ENCODE results near the gene CCDC149. TPM values are rescaled to one million over a fixed set of nuclear protein-coding genes. Genes with fewer than 3 reads are reported as not detected.

The CCDC149 gene
- total RNA-seq, 8 experiments from 2014 or later: 0.81 to 15.5 (median 7.3) TPM

GRCh38 chr4:24865401-24865800 is 47.4 kb downstream of the CCDC149 start:
- in situ Hi-C loops (cut with MboI; ENCODE audit: low pct_unique_long_range_greater_than_20kb in 2 of 9, low sequenced_read_pairs in 9 of 9, unreplicated experiment in 9 of 9): no loop called here
- H3K27ac ChIP-seq: no peak overlapping the region
- 30 to 100% (median 74%) methylated on average over 1 to 4 of the region's 4 CpGs; no CpG with 5 or more reads in 1 of the 10 experiments for WGBS, 10 experiments
- ATAC-seq (replicated peaks in 6 of 8): peak in 4 of 8 experiments; percentile 46 to 93 (median 74)
- H3K4me3 ChIP-seq: no peak overlapping the region
- peaks cover 0 to 4% of the 10 kb centered on the region in 2 donors for H3K4me1 ChIP-seq (replicated peaks in 1 of 2)

GRCh38 chr4:24863799-24864198 is 49.0 kb downstream of the CCDC149 start:
- Histone ChIP-seq H3K27ac (no peak overlapping the region), H3K4me1 (replicated peaks in 1 of 2) (peaks cover 1 to 6% of the 10 kb centered on the region in 2 donors), H3K4me3 (no peak overlapping the region)
- 94 to 100% (median 97%) methylated on average over 3 to 8 of the region's 8 CpGs for WGBS, 10 experiments
- in situ Hi-C loops (cut with MboI; ENCODE audit: low pct_unique_long_range_greater_than_20kb in 2 of 9, low sequenced_read_pairs in 9 of 9, unreplicated experiment in 9 of 9): no loop called here
- ATAC-seq (replicated peaks in 6 of 8): no peak

DNA sequence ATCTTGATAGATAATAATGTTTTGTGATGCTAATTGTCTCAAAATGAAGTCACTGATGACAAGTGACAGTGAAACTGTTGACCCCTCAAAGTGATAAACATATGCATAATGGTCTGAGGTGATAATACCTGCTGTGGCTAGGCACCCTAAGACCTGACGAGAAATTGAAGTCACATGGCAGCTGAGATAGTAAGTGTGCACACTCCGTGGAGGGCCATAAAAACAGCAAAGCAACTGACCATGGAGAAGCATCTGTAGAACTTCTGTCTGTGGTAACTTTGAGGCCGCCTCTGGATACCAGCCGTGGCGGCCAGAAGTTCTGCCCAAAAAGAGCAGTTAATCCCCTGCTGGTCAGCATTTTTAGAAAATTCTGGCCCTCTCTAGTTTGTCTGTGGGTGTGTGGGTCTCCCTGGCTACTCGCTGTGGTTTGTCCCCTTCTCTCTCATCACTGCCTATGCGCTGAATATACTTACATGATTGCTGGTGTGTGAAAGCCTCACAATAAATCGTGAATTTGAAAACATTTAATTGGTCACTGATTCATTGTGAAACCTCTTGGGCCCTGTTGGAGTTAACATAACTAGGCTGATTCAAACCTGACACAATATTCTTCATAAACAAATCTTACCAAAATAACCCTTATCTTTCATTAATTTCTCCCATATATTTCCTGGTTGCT is 50.6 kb downstream of the CCDC149 start:
- peaks cover 16 to 20% of the 10 kb centered on the region in 2 donors for H3K4me1 ChIP-seq (replicated peaks in 1 of 2)
- ATAC-seq (replicated peaks in 6 of 8): no peak
- in situ Hi-C loops (cut with MboI; ENCODE audit: low pct_unique_long_range_greater_than_20kb in 2 of 9, low sequenced_read_pairs in 9 of 9, unreplicated experiment in 9 of 9): no loop called here
- no peak overlapping the region for H3K27ac ChIP-seq
- 72 to 97% (median 91%) methylated on average over 3 to 6 of the region's 8 CpGs; no CpG with 5 or more reads in 2 of the 10 experiments for WGBS, 10 experiments
- H3K4me3 ChIP-seq: no peak overlapping the region

- WGBS, 10 experiments: 40 to 100% (median 73%) methylated on average over 2 to 4 of the region's 4 CpGs; no CpG with 5 or more reads in 1 of the 10 experiments
- Histone ChIP-seq H3K27ac (no peak overlapping the region), H3K4me3 (no peak overlapping the region), H3K4me1 (replicated peaks in 1 of 2) (peaks cover 18 to 24% of the 10 kb centered on the region in 2 donors)
- ATAC-seq (replicated peaks in 6 of 8): no peak
- in situ Hi-C loops (cut with MboI; ENCODE audit: low pct_unique_long_range_greater_than_20kb in 2 of 9, low sequenced_read_pairs in 9 of 9, unreplicated experiment in 9 of 9): no loop called here
Observed at GRCh38 chr4:24858550-24858949, 54.3 kb downstream of the CCDC149 start.

DNA sequence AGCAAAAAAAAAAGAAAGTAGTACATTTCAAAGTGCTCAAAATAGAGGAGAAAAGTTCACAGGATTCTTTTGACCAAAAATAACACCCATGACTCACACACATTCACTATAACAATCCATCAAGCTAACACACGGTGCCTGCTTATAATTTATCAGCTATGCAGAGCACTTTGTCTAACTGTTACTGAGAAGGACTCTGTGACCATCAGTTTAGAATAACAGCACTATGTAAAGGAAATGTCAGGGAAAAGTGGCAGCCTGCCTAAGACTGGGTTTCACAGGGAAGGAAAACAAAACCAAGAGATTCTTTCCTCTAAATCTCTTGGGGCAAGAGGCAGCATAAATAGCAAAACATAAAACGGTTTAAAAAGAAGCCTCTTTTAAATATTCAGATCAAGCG is 54.8 kb downstream of the CCDC149 start:
- Histone ChIP-seq H3K4me1 (replicated peaks in 1 of 2) (peaks cover 18 to 24% of the 10 kb centered on the region in 2 donors), H3K27ac (no peak overlapping the region), H3K4me3 (no peak overlapping the region)
- WGBS, 10 experiments: 0 to 71% (median 44%) methylated on average over 1 to 3 of the region's 3 CpGs
- in situ Hi-C loops (cut with MboI; ENCODE audit: low pct_unique_long_range_greater_than_20kb in 2 of 9, low sequenced_read_pairs in 9 of 9, unreplicated experiment in 9 of 9): no loop called here
- ATAC-seq (replicated peaks in 6 of 8): peak in 7 of 8 experiments; percentile 69 to 86 (median 74)

GRCh38 chr4:24856586-24856985 is 56.3 kb downstream of the CCDC149 start:
- 64 to 92% (median 81%) methylated on average over 2 to 8 of the region's 9 CpGs; no CpG with 5 or more reads in 4 of the 10 experiments for WGBS, 10 experiments
- ATAC-seq (replicated peaks in 6 of 8): peak in 5 of 8 experiments; percentile 3 to 67 (median 52)
- in situ Hi-C loops (cut with MboI; ENCODE audit: low pct_unique_long_range_greater_than_20kb in 2 of 9, low sequenced_read_pairs in 9 of 9, unreplicated experiment in 9 of 9): no loop called here

GRCh38 chr4:24855741-24856140 is 57.1 kb downstream of the CCDC149 start:
- 79 to 100% (median 92%) methylated on average over 1 to 2 of the region's 2 CpGs; no CpG with 5 or more reads in 4 of the 10 experiments for WGBS, 10 experiments
- Histone ChIP-seq H3K27ac (no peak overlapping the region), H3K4me1 (replicated peaks in 1 of 2) (peaks cover 18 to 24% of the 10 kb centered on the region in 2 donors), H3K4me3 (no peak overlapping the region)
- ATAC-seq (replicated peaks in 6 of 8): peak in 1 of 8 experiments; percentile 84
- in situ Hi-C loops (cut with MboI; ENCODE audit: low pct_unique_long_range_greater_than_20kb in 2 of 9, low sequenced_read_pairs in 9 of 9, unreplicated experiment in 9 of 9): no loop called here

More at GRCh38 chr4:24856586-24856985, 56.3 kb downstream of the CCDC149 start:
- H3K27ac ChIP-seq: no peak overlapping the region
- H3K4me3 ChIP-seq: no peak overlapping the region
- H3K4me1 ChIP-seq (replicated peaks in 1 of 2): peaks cover 18 to 24% of the 10 kb centered on the region in 2 donors

DNA sequence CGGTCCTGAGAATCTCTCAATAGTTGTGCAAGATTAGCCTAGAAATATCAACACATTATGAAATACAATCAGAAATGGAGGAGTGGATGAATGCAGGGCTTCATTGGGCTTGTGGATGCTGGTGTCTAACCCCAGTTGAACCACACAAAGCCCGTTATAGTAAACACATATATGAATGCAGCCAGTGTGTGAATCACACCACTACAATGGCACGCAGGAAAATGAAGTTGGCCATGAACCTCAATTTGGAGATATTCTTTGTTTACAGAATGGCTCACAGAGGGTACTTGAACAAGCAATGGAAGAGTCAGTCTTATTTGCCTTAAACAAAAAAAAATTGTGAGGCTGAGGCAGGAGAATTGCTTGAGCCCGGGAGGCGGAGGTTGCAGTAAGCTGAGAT is 59.7 kb downstream of the CCDC149 start:
- no peak for ATAC-seq (replicated peaks in 6 of 8)
- in situ Hi-C loops (cut with MboI; ENCODE audit: low pct_unique_long_range_greater_than_20kb in 2 of 9, low sequenced_read_pairs in 9 of 9, unreplicated experiment in 9 of 9): no loop called here
- WGBS, 10 experiments: 37 to 94% (median 83%) methylated on average over 1 to 5 of the region's 5 CpGs
- H3K27ac ChIP-seq: no peak overlapping the region
- H3K4me1 ChIP-seq (replicated peaks in 1 of 2): peaks cover 9 to 16% of the 10 kb centered on the region in 2 donors
- H3K4me3 ChIP-seq: no peak overlapping the region

- no peak overlapping the region for H3K4me3 ChIP-seq
- H3K27ac ChIP-seq: no peak overlapping the region
- no peaks in the 10 kb centered on the region for H3K4me1 ChIP-seq (replicated peaks in 1 of 2)
- ATAC-seq (replicated peaks in 6 of 8): peak in 3 of 8 experiments; percentile 47 to 69 (median 50)
- 0 to 100% (median 42%) methylated on average over 1 of the region's 1 CpG; no CpG with 5 or more reads in 6 of the 10 experiments for WGBS, 10 experiments
- in situ Hi-C loops (cut with MboI; ENCODE audit: low pct_unique_long_range_greater_than_20kb in 2 of 9, low sequenced_read_pairs in 9 of 9, unreplicated experiment in 9 of 9): no loop called here
Observed at GRCh38 chr4:24850674-24851073, 62.2 kb downstream of the CCDC149 start.

DNA sequence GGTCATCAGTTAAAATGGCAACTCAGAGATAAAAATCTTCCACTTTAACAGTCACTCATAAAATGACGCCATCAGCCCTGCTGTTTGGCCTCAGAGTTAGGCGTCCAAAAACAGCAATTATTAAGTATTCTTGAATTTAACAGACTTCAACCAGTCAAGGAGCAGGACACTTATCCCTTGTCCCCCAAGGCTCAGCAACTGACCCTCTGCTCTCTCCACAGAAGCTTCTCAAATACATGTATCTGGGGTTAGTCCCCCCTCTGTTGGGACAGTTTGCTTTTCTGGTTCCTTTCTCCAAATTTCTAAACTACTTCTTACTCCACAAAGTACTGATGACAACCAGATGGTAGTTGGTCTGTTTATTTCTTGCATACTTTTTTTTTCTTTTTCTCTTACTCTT is 63.1 kb downstream of the CCDC149 start:
- H3K4me1 ChIP-seq (replicated peaks in 1 of 2): no peaks in the 10 kb centered on the region
- H3K4me3 ChIP-seq: no peak overlapping the region
- WGBS, 10 experiments: 17 to 100% (median 86%) methylated on average over 1 to 2 of the region's 2 CpGs; no CpG with 5 or more reads in 1 of the 10 experiments
- no peak for ATAC-seq (replicated peaks in 6 of 8)
- in situ Hi-C loops (cut with MboI; ENCODE audit: low pct_unique_long_range_greater_than_20kb in 2 of 9, low sequenced_read_pairs in 9 of 9, unreplicated experiment in 9 of 9): no loop called here
- no peak overlapping the region for H3K27ac ChIP-seq

- H3K27ac ChIP-seq: no peak overlapping the region
- no peak for ATAC-seq (replicated peaks in 6 of 8)
- in situ Hi-C loops (cut with MboI; ENCODE audit: low pct_unique_long_range_greater_than_20kb in 2 of 9, low sequenced_read_pairs in 9 of 9, unreplicated experiment in 9 of 9): no loop called here
- H3K4me3 ChIP-seq: no peak overlapping the region
- H3K4me1 ChIP-seq (replicated peaks in 1 of 2): no peaks in the 10 kb centered on the region
- 0 to 100% (median 83%) methylated on average over 1 to 4 of the region's 4 CpGs; no CpG with 5 or more reads in 4 of the 10 experiments for WGBS, 10 experiments
Observed at GRCh38 chr4:24849351-24849750, 63.5 kb downstream of the CCDC149 start.

- no peak for ATAC-seq (replicated peaks in 6 of 8)
- Histone ChIP-seq H3K4me1 (replicated peaks in 1 of 2) (no peaks in the 10 kb centered on the region), H3K4me3 (no peak overlapping the region), H3K27ac (no peak overlapping the region)
- 47 to 100% (median 92%) methylated on average over 2 to 4 of the region's 5 CpGs; no CpG with 5 or more reads in 1 of the 10 experiments for WGBS, 10 experiments
- in situ Hi-C loops (cut with MboI; ENCODE audit: low pct_unique_long_range_greater_than_20kb in 2 of 9, low sequenced_read_pairs in 9 of 9, unreplicated experiment in 9 of 9): no loop called here
Observed at GRCh38 chr4:24846716-24847115, 66.1 kb downstream of the CCDC149 start.

- Histone ChIP-seq H3K4me1 (replicated peaks in 1 of 2) (no peaks in the 10 kb centered on the region), H3K4me3 (no peak overlapping the region), H3K27ac (no peak overlapping the region)
- ATAC-seq (replicated peaks in 6 of 8): peak in 3 of 8 experiments; percentile 26 to 79 (median 45)
- 64 to 100% (median 93%) methylated on average over 1 to 5 of the region's 5 CpGs; no CpG with 5 or more reads in 2 of the 10 experiments for WGBS, 10 experiments
- in situ Hi-C loops (cut with MboI; ENCODE audit: low pct_unique_long_range_greater_than_20kb in 2 of 9, low sequenced_read_pairs in 9 of 9, unreplicated experiment in 9 of 9): no loop called here
Observed at GRCh38 chr4:24845902-24846301, 66.9 kb downstream of the CCDC149 start.
